Loucy (cell line): ENCODE measurements around the gene NNMT.

Source experiments
- H2AFZ ChIP-seq: fragments of 200-600 bp; sonication (generic); 2 replicates; pipeline ENCODE4 v1.6.0; 2016; ENCODE audit warnings: antibody characterized with exemption, mild to moderate bottlenecking, low read length, moderate library complexity
- H3F3A ChIP-seq: fragments of 200-600 bp; 2 replicates; pipeline ENCODE4 v1.6.0; 2016; ENCODE audit warnings: antibody characterized with exemption, low read depth, mild to moderate bottlenecking
- H3K27me3 ChIP-seq: fragments of 200-600 bp; sonication (generic); 2 replicates; pipeline ENCODE4 v1.6.1; 2014; ENCODE audit warnings: low read length, mild to moderate bottlenecking; ENCODE audit not compliant: insufficient read depth, poor library complexity, severe bottlenecking
- H3K36me3 ChIP-seq: fragments of 200-600 bp; sonication (generic); 2 replicates; pipeline ENCODE4 v1.6.1; 2016; ENCODE audit warnings: low read length; ENCODE audit not compliant: insufficient read depth
- H3K4me1 ChIP-seq: fragments of 200-600 bp; sonication (generic); 2 replicates; pipeline ENCODE4 v1.5.1; 2014; ENCODE audit warnings: low read length, mild to moderate bottlenecking; ENCODE audit not compliant: insufficient read depth, poor library complexity, severe bottlenecking
- H3K4me2 ChIP-seq: fragments of 200-600 bp; sonication (generic); 2 replicates; pipeline ENCODE4 v1.6.0; 2014; ENCODE audit warnings: antibody characterized with exemption, low read length, low read depth, mild to moderate bottlenecking; ENCODE audit not compliant: poor library complexity, severe bottlenecking
- H3K4me3 ChIP-seq: fragments of 200-600 bp; sonication (generic); 2 replicates; pipeline ENCODE4 v1.5.1; 2014; ENCODE audit warnings: low read length, mild to moderate bottlenecking, mixed read lengths; ENCODE audit not compliant: poor library complexity, severe bottlenecking
- H3K79me2 ChIP-seq: fragments of 200-600 bp; sonication (generic); 2 replicates; pipeline ENCODE4 v1.6.1; 2014; ENCODE audit warnings: low read length; ENCODE audit not compliant: insufficient read depth
- H3K9ac ChIP-seq: fragments of 200-600 bp; sonication (generic); 2 replicates; pipeline ENCODE4 v1.6.0; 2014; ENCODE audit warnings: mild to moderate bottlenecking, low read depth, low read length, moderate library complexity; ENCODE audit not compliant: poor library complexity, severe bottlenecking
- H3K9me2 ChIP-seq: fragments of 200-600 bp; sonication (generic); replicated peaks from 2 replicates; pipeline ENCODE4 v1.6.1; 2016; ENCODE audit warnings: low read depth, low read length, mixed read lengths
- H3K9me3 ChIP-seq: fragments of 200-600 bp; sonication (generic); 2 replicates; pipeline ENCODE4 v1.6.1; 2014; ENCODE audit warnings: mild to moderate bottlenecking, antibody characterized with exemption, low read length, low read depth; ENCODE audit not compliant: insufficient read depth
- H4K20me1 ChIP-seq: fragments of 200-600 bp; sonication (generic); 2 replicates; pipeline ENCODE4 v1.6.0; 2014; ENCODE audit warnings: antibody characterized with exemption, low read length, mild to moderate bottlenecking; ENCODE audit not compliant: insufficient read depth, poor library complexity, severe bottlenecking
- EZH2phosphoT487 ChIP-seq: fragments of 200-600 bp; IDR thresholded peaks from 2 replicates; pipeline ENCODE4 v1.6.1; 2018; ENCODE audit warnings: antibody characterized with exemption, mild to moderate bottlenecking, moderate library complexity, borderline replicate concordance
- TF ChIP-seq, protein P1 (sequence below): fragments of 200-600 bp; sonication (generic); conservative IDR thresholded peaks from 2 replicates; pipeline ENCODE4 v1.5.1; 2014; ENCODE audit warnings: mild to moderate bottlenecking, antibody characterized with exemption, low read length

NNMT gene

DNA sequence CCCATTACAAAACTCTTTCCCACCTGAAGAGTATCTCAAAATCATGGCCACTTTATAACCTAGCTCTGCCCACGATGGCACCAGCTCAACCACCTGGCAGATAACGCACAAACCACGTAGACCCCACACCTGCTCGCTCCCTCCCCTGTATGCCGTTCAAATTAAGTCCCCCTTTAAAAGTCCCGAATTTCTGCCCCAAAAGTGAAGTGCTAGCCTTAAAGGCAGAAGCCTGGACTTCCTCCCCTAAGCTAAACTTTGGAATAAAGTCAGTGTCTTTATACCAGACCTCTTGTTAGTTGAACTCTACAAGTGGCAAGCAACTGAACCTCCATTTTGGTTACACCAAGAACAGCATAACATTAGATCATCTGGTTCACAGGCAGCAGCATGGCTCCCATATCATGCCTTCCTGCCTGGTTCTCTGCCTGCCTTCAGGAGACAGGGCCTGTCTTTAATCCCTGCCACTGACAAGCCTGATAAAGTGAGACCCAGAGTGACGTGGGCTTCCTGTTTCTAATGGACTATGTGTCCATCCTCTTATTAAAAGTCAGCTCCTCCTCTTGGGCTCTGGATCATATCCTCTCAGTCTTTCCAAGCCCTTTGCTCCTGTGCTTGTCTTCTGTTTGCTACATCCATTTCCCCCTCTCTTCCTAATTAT lies 32.6 kb upstream of the NNMT start:
- no peaks in the 10 kb centered on the region for H3K27me3 ChIP-seq
- no peaks in the 10 kb centered on the region for H3F3A ChIP-seq
- no peak overlapping the region for H3K4me3 ChIP-seq
- no peaks in the 10 kb centered on the region for H3K36me3 ChIP-seq
- H3K79me2 ChIP-seq = no peaks in the 10 kb centered on the region
- H3K4me1 ChIP-seq = peaks cover 11% of the 10 kb centered on the region
- H4K20me1 ChIP-seq = no peaks in the 10 kb centered on the region
- no peaks in the 10 kb centered on the region for H3K9me2 ChIP-seq
- H3K9me3 ChIP-seq = no peaks in the 10 kb centered on the region
- no peak for TF ChIP-seq EZH2phosphoT487
- TF ChIP-seq, protein P1, sequence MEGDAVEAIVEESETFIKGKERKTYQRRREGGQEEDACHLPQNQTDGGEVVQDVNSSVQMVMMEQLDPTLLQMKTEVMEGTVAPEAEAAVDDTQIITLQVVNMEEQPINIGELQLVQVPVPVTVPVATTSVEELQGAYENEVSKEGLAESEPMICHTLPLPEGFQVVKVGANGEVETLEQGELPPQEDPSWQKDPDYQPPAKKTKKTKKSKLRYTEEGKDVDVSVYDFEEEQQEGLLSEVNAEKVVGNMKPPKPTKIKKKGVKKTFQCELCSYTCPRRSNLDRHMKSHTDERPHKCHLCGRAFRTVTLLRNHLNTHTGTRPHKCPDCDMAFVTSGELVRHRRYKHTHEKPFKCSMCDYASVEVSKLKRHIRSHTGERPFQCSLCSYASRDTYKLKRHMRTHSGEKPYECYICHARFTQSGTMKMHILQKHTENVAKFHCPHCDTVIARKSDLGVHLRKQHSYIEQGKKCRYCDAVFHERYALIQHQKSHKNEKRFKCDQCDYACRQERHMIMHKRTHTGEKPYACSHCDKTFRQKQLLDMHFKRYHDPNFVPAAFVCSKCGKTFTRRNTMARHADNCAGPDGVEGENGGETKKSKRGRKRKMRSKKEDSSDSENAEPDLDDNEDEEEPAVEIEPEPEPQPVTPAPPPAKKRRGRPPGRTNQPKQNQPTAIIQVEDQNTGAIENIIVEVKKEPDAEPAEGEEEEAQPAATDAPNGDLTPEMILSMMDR = no peak
- H2AFZ ChIP-seq = no peak overlapping the region
- H3K4me2 ChIP-seq = no peak overlapping the region
- no peak overlapping the region for H3K9ac ChIP-seq

DNA sequence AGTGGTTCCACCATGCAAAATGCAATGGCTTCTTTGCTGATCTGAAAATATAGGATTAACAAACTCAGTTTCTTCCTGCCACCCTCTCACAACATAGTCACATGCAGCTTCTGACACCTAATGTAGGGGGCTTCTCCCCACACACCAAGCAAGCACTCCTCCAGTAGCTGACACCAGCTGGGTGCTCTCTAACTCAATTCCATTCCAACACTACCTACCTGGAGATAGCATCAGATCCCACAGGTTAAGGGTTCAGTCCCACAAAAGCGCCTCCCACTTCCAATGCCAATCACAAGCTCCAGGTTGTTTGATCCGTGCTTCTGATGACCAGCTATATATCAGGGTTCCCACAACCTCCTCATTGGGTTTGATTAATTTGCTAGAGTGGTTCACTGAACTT lies 31.8 kb upstream of the NNMT start:
- no peak overlapping the region for H3K4me3 ChIP-seq
- H3K9ac ChIP-seq = no peak overlapping the region
- H3K36me3 ChIP-seq = no peaks in the 10 kb centered on the region
- no peaks in the 10 kb centered on the region for H3K9me2 ChIP-seq
- TF ChIP-seq, protein P1 = no peak
- TF ChIP-seq EZH2phosphoT487 = no peak
- H2AFZ ChIP-seq = no peak overlapping the region
- H3K4me1 ChIP-seq = peaks cover 3% of the 10 kb centered on the region
- no peak overlapping the region for H3K4me2 ChIP-seq
- H3K79me2 ChIP-seq = no peaks in the 10 kb centered on the region
- no peaks in the 10 kb centered on the region for H4K20me1 ChIP-seq
- no peaks in the 10 kb centered on the region for H3K9me3 ChIP-seq
- no peaks in the 10 kb centered on the region for H3K27me3 ChIP-seq
- H3F3A ChIP-seq = no peaks in the 10 kb centered on the region

DNA sequence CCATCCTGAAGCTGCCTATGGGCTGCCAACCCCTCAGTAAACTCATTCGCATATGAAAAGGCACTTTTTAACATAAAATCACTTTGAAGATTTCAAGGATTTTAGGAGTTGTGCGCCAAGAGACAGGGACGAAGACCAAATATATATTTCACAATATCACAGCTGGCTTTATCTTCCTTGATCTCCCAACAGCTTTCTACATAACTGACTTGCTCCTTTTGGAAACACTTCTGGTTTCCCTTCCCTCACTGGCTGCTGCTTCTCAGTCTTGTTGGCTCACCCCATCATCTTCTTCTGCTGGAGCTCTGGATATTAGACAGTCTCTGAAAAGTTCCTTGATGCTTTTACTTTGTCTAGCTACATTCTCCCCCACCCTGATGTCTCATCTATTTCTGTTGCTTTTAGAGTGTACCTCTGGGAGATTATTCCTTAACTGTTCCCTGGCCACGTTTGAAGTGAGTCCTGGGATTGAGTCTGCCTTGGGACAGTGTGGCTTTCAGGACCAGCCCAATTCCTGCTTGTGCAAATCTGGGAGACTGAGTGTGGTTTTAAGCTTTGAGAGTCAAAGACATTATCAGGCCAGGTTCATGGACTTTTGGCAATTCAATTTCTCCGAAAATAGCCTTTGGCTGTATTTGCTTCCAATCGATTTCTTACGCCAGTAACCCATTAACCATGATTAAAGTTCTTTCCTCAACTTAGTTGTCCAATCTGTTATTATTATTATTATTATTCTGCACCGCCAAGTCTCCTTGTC lies 30.9 kb upstream of the NNMT start:
- H3K9me2 ChIP-seq = no peaks in the 10 kb centered on the region
- H3K79me2 ChIP-seq = no peaks in the 10 kb centered on the region
- no peaks in the 10 kb centered on the region for H4K20me1 ChIP-seq
- H3K4me3 ChIP-seq = no peak overlapping the region
- no peaks in the 10 kb centered on the region for H3F3A ChIP-seq
- H3K9ac ChIP-seq = no peak overlapping the region
- no peaks in the 10 kb centered on the region for H3K27me3 ChIP-seq
- H2AFZ ChIP-seq = no peak overlapping the region
- no peaks in the 10 kb centered on the region for H3K4me1 ChIP-seq
- H3K9me3 ChIP-seq = no peaks in the 10 kb centered on the region
- H3K4me2 ChIP-seq = no peak overlapping the region
- TF ChIP-seq, protein P1 = no peak
- TF ChIP-seq EZH2phosphoT487 = no peak
- H3K36me3 ChIP-seq = no peaks in the 10 kb centered on the region
